HL-60 (cell line): ENCODE data around the gene FLNB.

Experiments
- DNase-seq, 2 experiments: peaks; one replicate each; pipeline ENCODE4 v3.0.0-alpha.2; 2010 to 2020; ENCODE audit warnings: low read depth in 1 of 2, low spot score in 1 of 2
- H3K27ac ChIP-seq: fragments of 250-450 bp; sonication (Bioruptor Pico); replicated peaks from 2 replicates; pipeline ENCODE4 v1.5.1; 2020; ENCODE audit warnings: mild to moderate bottlenecking, moderate library complexity
- H3K27me3 ChIP-seq: fragments of 250-450 bp; sonication (Bioruptor Pico); 2 replicates; pipeline ENCODE4 v1.5.1; 2021; ENCODE audit warnings: mild to moderate bottlenecking, moderate library complexity; ENCODE audit not compliant: insufficient read depth, poor library complexity, severe bottlenecking
- H3K4me3 ChIP-seq: replicated peaks from 2 replicates; pipeline ENCODE4 v1.5.1; 2011; ENCODE audit warnings: mild to moderate bottlenecking, control low read depth, low read length; ENCODE audit not compliant: insufficient read depth
- CTCF ChIP-seq: IDR thresholded peaks from one replicate; pipeline ENCODE4 v1.5.1; 2011; ENCODE audit warnings: low read length, control low read depth, inconsistent platforms; ENCODE audit not compliant: insufficient read depth
- GABPA ChIP-seq: IDR thresholded peaks from 2 replicates; pipeline ENCODE4 v1.6.1; 2012; ENCODE audit warnings: low read depth
- POLR2AphosphoS5 ChIP-seq: IDR thresholded peaks from 2 replicates; pipeline ENCODE4 v1.6.1; 2012; ENCODE audit warnings: low read depth
- REST ChIP-seq: IDR thresholded peaks from 2 replicates; pipeline ENCODE4 v1.6.1; 2012; ENCODE audit warnings: low read depth; ENCODE audit not compliant: insufficient replicate concordance
- SPI1 ChIP-seq: IDR thresholded peaks from 2 replicates; pipeline ENCODE4 v1.6.1; 2012; ENCODE audit warnings: low read depth, mild to moderate bottlenecking, borderline replicate concordance

Gene FLNB

GRCh38 chr3:58216496-58217195, 208.4 kb downstream of the FLNB start:
- no peak overlapping the region for H3K27ac ChIP-seq
- TF ChIP-seq GABPA (no peak), POLR2AphosphoS5 (no peak), REST (no peak), CTCF (no peak), SPI1 (no peak)
- H3K4me3 ChIP-seq, result no peak overlapping the region
- DNase-seq, result no peak
- no peaks in the 10 kb centered on the region for H3K27me3 ChIP-seq

GRCh38 chr3:58217209-58217811, 209.1 kb downstream of the FLNB start:
- TF ChIP-seq REST (no peak), GABPA (no peak), POLR2AphosphoS5 (no peak), CTCF (peak; percentile 90), SPI1 (no peak)
- H3K27me3 ChIP-seq, result no peaks in the 10 kb centered on the region
- peak; percentile 50 to 67 for DNase-seq
- H3K4me3 ChIP-seq, result peak overlapping the region; percentile 1
- H3K27ac ChIP-seq, result no peak overlapping the region

- no peak for DNase-seq
- no peak overlapping the region for H3K27ac ChIP-seq
- H3K27me3 ChIP-seq, result no peaks in the 10 kb centered on the region
- no peak overlapping the region for H3K4me3 ChIP-seq
- TF ChIP-seq SPI1, result no peak
- TF ChIP-seq POLR2AphosphoS5, result no peak
- no peak for TF ChIP-seq REST
- TF ChIP-seq GABPA, result no peak
- no peak for TF ChIP-seq CTCF
These were observed 210.7 kb downstream of the FLNB start for GRCh38 chr3:58218904-58219303.
